Peyer's patch (tissue), 4 donors: ENCODE data around the gene UST. TPM values are rescaled to one million over a fixed set of nuclear protein-coding genes. Genes with fewer than 3 reads are reported as not detected.

Source experiments
- DNase-seq, 3 donors: peaks; one replicate each; pipeline ENCODE4 v3.0.0-alpha.2; 2017 to 2019
- H3K27ac ChIP-seq, 4 donors: fragments of 200-600 bp; sonication (generic); one replicate each; pipeline ENCODE4 v1.5.1; 2016 to 2019
- H3K27me3 ChIP-seq, 2 donors: fragments of 200-600 bp; sonication (generic); one replicate each; pipeline ENCODE4 v1.5.1; 2019
- H3K36me3 ChIP-seq, 3 donors: fragments of 200-600 bp; sonication (generic); one replicate each; pipeline ENCODE4 v1.5.1; 2016 to 2019
- H3K4me1 ChIP-seq, 4 donors: fragments of 200-600 bp; sonication (generic); one replicate each; pipeline ENCODE4 v1.5.1; 2016 to 2019
- H3K4me3 ChIP-seq, 4 donors: fragments of 200-600 bp; sonication (generic); 1 replicate in 3 of 4; 2 replicates in 1 of 4; pipeline ENCODE4 v1.5.1; 2016 to 2019; ENCODE audit warnings: mild to moderate bottlenecking in 1 of 4
- H3K9me3 ChIP-seq, 4 donors: fragments of 200-600 bp; sonication (generic); one replicate each; pipeline ENCODE4 v1.5.1; 2016 to 2019; ENCODE audit warnings: mild to moderate bottlenecking in 1 of 4
- POLR2A ChIP-seq, 2 donors: fragments of 450-650 bp; IDR thresholded peaks; one replicate each; pipeline ENCODE4 v1.5.1; 2017; ENCODE audit warnings: antibody characterized with exemption in 2 of 2, mild to moderate bottlenecking in 2 of 2, moderate library complexity in 2 of 2
- total RNA-seq, 4 donors: library from RNA; depleted of rRNA; stranded (reverse); fragments of >200 nt; gene quantifications; one replicate each; pipeline ENCODE4 v1.1.0, GENCODE V29; 2016
- TF ChIP-seq, protein P1 (sequence below), 6 experiments: fragments of 450-650 bp in 4 of 6; fragments of 200-600 bp in 2 of 6; sonication (generic) in 1 of 6; IDR thresholded peaks; one replicate each; pipeline ENCODE4 v1.5.1; 2017 to 2019; ENCODE audit warnings: antibody characterized with exemption in 6 of 6, mild to moderate bottlenecking in 3 of 6, moderate library complexity in 1 of 6

Gene UST
- total RNA-seq, 4 donors from 2014 or later = 3.0 to 37.1 (median 4.6) TPM

DNA sequence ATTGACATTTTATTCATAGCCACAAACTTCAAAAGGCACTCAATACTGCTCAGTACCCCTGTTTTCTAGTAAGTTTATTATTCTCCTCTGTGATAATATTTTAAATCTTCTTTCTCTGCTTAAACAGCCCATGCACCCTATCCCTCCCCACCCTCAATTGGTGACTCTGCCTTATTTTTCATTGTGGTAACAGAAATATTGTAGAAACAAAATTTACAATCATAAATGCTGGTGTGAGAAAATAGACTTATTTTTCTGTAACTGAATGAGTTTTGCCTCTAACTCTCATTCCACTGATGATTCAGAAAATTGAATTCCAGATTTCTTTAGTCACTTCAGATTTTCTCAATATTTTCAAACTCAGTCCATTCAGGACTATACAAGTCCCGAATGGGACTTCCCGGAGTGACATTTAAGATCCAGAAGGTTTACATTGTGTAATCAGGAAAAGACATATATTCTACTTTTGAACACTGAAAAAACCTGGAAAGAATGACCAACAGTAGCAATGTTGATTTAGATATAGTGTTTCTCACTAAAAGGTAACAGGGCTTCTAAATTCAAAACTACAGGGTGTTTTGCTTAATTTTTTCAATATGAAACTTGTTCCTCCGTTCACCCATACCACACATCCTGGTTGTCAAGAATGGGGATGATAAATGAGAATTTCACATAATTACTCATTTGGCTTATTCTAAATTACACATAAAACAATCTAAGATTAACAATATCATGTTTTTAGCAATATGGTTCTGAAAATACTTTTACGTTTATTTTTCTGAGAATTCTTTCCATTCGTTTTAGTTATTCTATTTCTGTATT, 34.8 kb upstream of the UST start:
- no peaks in the 10 kb centered on the region for H3K36me3 ChIP-seq
- no peak for DNase-seq
- H3K27me3 ChIP-seq = no peaks in the 10 kb centered on the region
- H3K27ac ChIP-seq = no peak overlapping the region
- H3K9me3 ChIP-seq = peaks cover 0 to 3% (median 0%) of the 10 kb centered on the region in 4 donors
- H3K4me1 ChIP-seq = no peaks in the 10 kb centered on the region
- TF ChIP-seq, protein P1, sequence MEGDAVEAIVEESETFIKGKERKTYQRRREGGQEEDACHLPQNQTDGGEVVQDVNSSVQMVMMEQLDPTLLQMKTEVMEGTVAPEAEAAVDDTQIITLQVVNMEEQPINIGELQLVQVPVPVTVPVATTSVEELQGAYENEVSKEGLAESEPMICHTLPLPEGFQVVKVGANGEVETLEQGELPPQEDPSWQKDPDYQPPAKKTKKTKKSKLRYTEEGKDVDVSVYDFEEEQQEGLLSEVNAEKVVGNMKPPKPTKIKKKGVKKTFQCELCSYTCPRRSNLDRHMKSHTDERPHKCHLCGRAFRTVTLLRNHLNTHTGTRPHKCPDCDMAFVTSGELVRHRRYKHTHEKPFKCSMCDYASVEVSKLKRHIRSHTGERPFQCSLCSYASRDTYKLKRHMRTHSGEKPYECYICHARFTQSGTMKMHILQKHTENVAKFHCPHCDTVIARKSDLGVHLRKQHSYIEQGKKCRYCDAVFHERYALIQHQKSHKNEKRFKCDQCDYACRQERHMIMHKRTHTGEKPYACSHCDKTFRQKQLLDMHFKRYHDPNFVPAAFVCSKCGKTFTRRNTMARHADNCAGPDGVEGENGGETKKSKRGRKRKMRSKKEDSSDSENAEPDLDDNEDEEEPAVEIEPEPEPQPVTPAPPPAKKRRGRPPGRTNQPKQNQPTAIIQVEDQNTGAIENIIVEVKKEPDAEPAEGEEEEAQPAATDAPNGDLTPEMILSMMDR (IDR thresholded peaks at IDR 0.05) = no peak
- no peak for TF ChIP-seq POLR2A (IDR thresholded peaks at IDR 0.05)
- H3K4me3 ChIP-seq = no peak overlapping the region

DNA sequence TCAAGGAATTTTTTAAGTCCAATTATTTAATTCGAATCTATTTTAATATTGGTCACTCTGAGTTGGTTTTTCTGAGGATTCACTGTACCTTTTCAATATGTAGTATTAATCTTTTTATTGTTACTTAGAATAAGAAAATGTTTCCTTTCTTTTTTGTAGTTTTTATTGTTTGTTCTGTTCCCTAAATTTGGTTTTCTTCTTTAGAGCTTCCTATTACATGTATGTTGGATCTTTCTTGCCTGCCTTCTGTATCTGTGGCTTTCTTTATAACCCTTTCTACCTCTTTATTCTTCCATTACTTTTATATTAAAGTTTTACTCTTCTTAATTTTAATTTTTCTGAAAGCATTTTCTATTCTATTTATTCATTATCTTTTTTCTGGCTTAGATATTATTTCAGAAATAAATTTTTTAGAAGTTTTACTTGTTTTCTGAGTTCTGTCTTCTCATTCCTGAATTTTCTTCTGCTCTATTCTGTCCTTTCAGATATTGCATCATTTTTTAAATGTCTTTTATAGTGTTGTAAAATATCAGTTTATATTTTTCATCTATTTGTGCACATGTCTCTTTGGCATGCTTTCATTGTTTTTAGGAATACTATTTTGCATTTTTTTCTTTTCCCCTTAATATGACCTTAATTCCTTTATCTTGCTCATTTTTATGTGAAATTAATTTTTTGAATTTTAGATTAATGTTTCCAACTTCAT, 33.6 kb upstream of the UST start:
- Histone ChIP-seq H3K9me3 (peaks cover 0 to 3% (median 0%) of the 10 kb centered on the region in 4 donors), H3K36me3 (no peaks in the 10 kb centered on the region), H3K27ac (no peak overlapping the region), H3K27me3 (no peaks in the 10 kb centered on the region), H3K4me1 (no peaks in the 10 kb centered on the region), H3K4me3 (no peak overlapping the region)
- TF ChIP-seq POLR2A (IDR thresholded peaks at IDR 0.05) = no peak
- TF ChIP-seq, protein P1 (IDR thresholded peaks at IDR 0.05) = no peak
- no peak for DNase-seq

DNA sequence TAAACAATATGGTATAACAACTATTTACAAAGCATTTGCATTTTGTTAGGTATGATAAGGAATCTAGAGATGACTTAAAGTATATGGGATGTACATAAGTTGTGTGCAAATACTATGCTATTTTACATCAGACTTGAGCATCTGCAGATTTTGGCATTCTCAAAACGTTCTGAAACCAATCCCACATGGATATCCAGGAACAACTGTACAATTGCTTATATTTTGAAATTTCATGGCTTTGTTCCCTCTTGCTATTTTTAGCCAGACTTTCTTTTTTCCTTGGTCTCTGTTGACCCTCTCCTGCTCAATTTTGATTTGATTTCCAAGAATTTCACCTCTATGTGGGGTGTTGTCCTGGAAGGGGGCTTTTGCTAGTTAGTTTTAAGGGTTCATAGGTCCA, 32.9 kb upstream of the UST start:
- no peak for TF ChIP-seq POLR2A (IDR thresholded peaks at IDR 0.05)
- TF ChIP-seq, protein P1 (IDR thresholded peaks at IDR 0.05) = no peak
- Histone ChIP-seq H3K36me3 (no peaks in the 10 kb centered on the region), H3K4me3 (no peak overlapping the region), H3K4me1 (no peaks in the 10 kb centered on the region), H3K27me3 (no peaks in the 10 kb centered on the region), H3K27ac (no peak overlapping the region), H3K9me3 (peaks cover 0 to 3% (median 0%) of the 10 kb centered on the region in 4 donors)
- no peak for DNase-seq

DNA sequence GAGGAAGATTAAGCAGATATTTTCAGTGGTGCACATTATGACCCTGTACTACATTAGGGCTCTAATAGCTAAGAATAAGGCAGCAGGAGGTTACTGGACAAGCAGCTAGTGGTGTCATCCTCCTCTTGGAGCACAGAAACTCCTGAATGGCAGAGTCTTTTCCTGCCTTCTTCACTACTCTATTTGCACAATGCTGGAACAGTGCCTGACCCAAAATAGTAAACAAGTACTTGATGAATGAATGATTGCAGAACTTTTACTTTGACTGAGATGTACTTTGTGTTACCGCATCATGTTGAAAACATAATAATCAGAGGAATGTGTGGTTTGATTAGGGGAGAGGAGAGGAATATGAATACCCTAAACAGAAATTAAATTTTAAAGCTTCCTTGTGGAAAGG, 30.0 kb upstream of the UST start:
- no peak for TF ChIP-seq POLR2A (IDR thresholded peaks at IDR 0.05)
- TF ChIP-seq, protein P1 (IDR thresholded peaks at IDR 0.05) = no peak

DNA sequence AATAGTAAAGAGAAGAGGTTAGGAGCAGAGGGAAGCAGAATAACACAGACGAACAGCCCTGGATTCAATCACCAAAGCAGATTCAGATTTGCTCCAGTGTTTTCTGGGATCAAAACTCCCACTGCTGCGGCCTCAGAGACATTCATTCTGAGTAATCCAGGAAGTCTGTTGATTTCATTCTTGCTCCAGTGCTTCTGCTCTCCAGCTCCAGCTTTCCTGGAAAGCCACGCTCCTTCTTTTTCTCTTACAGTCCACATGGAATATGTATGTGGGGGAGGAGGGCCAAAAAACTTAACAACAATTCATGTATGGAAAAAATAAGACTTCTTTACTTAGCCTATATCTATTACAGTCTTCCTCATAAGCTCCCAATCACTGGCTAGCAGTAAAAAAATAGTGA, 26.4 kb upstream of the UST start:
- Histone ChIP-seq H3K36me3 (no peaks in the 10 kb centered on the region), H3K9me3 (no peaks in the 10 kb centered on the region), H3K27ac (no peak overlapping the region), H3K27me3 (no peaks in the 10 kb centered on the region), H3K4me3 (no peak overlapping the region), H3K4me1 (no peaks in the 10 kb centered on the region)
- DNase-seq = no peak
- TF ChIP-seq, protein P1 (IDR thresholded peaks at IDR 0.05) = no peak
- no peak for TF ChIP-seq POLR2A (IDR thresholded peaks at IDR 0.05)

More for the DNA sequence above, 30.0 kb upstream of the UST start:
- H3K4me1 ChIP-seq = no peaks in the 10 kb centered on the region
- peaks cover 0 to 3% (median 0%) of the 10 kb centered on the region in 4 donors for H3K9me3 ChIP-seq
- no peaks in the 10 kb centered on the region for H3K27me3 ChIP-seq
- no peak overlapping the region for H3K4me3 ChIP-seq
- H3K36me3 ChIP-seq = no peaks in the 10 kb centered on the region
- no peak overlapping the region for H3K27ac ChIP-seq
- no peak for DNase-seq
